PFSK-1 (cell line): ENCODE results near the gene FAM222B.

ENCODE experiments used
- FOXP2 ChIP-seq: optimal IDR thresholded peaks from 2 replicates; pipeline ENCODE3; 2011; ENCODE audit warnings: borderline replicate concordance, control low read depth, inconsistent platforms; ENCODE audit not compliant: insufficient read depth; ENCODE audit errors: extremely low read length, extremely low read depth
- POLR2AphosphoS5 ChIP-seq: IDR thresholded peaks from 2 replicates; pipeline ENCODE4 v1.6.1; 2012; ENCODE audit warnings: low read depth, mild to moderate bottlenecking, control low read depth, low read length, moderate library complexity
- REST ChIP-seq, 2 experiments: IDR thresholded peaks; 2 replicates each; pipeline versions ENCODE4 v1.6.1 to v1.8.0; 2011 to 2012; ENCODE audit warnings: low read depth in 2 of 2, low read length in 2 of 2, control low read depth in 1 of 2, inconsistent platforms in 1 of 2, mild to moderate bottlenecking in 1 of 2, moderate library complexity in 1 of 2; ENCODE audit not compliant: insufficient read depth in 1 of 2
- SIN3A ChIP-seq: IDR thresholded peaks from 2 replicates; pipeline ENCODE4 v1.6.1; 2012; ENCODE audit warnings: mild to moderate bottlenecking, low read length, moderate library complexity, borderline replicate concordance; ENCODE audit not compliant: insufficient read depth
- TAF1 ChIP-seq: IDR thresholded peaks from 2 replicates; pipeline ENCODE4 v1.6.1; 2012; ENCODE audit warnings: low read length, control low read depth, borderline replicate concordance; ENCODE audit not compliant: insufficient read depth

The FAM222B gene

GRCh38 chr17:28744972-28745785 is 97.4 kb downstream of the FAM222B start:
- TF ChIP-seq FOXP2 (no peak), REST (IDR thresholded peaks at IDR 0.05; ENCODE audit: insufficient read depth in 1 of 2, low read depth in 2 of 2, low read length in 2 of 2) (peak; percentile 22 to 44; a peak in 1 of 4 replicates), POLR2AphosphoS5 (peak; percentile 41; the same call in 1 of the 2 replicates), TAF1 (no peak; the same call in 1 of the 2 replicates), SIN3A (peak; percentile 81; the same call in 1 of the 2 replicates)

DNA sequence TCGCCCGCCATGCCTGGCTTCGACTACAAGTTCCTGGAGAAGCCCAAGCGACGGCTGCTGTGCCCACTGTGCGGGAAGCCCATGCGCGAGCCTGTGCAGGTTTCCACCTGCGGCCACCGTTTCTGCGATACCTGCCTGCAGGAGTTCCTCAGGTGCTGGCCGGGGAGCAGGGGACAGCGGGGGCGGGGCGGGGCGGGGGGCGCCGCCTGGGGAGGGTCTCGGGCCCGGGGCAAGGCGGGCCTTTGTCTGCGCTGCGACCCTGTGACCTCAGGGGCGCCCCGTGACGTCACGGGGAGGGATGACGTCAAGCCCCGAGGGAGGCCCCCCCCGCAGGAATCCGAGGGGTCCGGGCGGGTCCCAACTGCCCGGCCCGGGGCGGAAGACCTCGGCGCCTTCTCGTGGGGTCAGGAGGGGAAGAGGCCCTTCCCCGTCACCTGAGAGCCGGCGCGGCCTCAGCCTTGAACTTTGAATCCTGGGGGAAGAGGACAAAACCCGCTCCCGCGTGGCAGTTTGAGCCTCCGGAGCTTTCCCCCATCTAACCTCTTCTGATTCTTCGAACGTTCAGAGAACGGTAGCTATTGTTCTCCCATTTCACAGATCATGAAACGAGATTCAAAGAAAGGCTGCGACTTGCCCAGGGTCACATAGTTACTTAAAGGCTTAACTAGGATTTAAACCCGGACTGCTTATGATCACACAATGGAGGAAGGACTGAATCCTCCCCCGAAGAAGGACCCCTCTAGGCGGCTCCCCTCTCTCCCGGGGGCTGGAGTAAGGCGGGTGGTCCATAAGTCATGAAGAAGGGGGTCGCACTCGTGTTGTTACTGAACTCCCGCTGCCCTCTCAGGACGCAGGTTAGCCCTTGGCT is 98.3 kb downstream of the FAM222B start:
- peak; percentile 12 for TF ChIP-seq FOXP2
- no peak for TF ChIP-seq TAF1

DNA sequence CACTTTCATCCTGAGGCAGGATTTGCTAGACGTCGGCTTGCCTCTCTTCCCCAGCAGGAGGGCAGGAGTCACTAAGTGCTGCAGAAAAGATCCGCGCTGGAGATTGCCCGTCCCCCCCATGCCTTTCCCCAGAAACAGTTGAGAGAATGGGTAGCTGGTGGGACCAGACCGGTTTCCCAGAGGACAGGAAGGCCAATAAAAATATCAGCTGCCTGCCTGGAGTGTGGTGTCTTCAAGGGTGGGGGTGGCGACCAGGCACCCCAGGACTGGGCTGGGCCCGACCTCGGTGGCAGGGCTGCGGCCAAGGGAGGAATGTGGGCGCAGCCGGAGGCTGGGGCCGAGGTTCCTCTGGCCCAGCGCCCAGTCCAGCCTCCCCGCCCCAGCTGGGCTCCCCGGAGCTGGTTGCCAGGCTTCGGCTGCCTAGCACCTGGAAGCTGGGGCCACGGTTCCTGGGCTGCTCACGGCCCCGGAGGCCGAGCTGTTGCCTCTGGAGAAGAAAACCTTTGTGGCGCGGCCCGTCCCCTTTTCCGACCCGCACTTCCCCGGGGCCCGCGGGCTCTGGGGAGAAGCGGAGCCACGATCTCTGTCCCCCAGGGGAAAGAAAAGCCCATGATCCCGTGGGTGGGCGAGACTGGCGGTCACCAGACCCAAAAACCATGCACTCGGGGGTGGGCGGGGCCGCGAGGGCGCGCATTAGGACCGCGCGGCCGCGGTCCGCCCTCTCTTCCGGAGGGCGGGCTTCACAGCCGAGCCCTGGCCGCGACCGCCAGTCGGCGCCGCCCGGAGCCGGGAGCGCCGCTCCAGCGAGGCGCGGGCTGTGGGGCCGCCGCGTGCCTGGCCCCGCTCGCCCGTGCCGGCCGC is 99.1 kb downstream of the FAM222B start, which contains the start of gene TRAF4:
Gene TRAF4, plus strand, starts transcription at position 769 of the 861 bp plus-strand sequence. CDS start 102 bp downstream, outside the sequence.
- no peak; a peak in 2 of 4 replicates for TF ChIP-seq REST (IDR thresholded peaks at IDR 0.05; ENCODE audit: insufficient read depth in 1 of 2, low read depth in 2 of 2, low read length in 2 of 2)
- TF ChIP-seq POLR2AphosphoS5: peak; percentile 71; the same call in 1 of the 2 replicates
- TF ChIP-seq SIN3A: 0 out of 2 replicates have a peak, but pooled peaks have one; percentile 60
- peak; percentile 90 for TF ChIP-seq TAF1
- no peak for TF ChIP-seq FOXP2

DNA sequence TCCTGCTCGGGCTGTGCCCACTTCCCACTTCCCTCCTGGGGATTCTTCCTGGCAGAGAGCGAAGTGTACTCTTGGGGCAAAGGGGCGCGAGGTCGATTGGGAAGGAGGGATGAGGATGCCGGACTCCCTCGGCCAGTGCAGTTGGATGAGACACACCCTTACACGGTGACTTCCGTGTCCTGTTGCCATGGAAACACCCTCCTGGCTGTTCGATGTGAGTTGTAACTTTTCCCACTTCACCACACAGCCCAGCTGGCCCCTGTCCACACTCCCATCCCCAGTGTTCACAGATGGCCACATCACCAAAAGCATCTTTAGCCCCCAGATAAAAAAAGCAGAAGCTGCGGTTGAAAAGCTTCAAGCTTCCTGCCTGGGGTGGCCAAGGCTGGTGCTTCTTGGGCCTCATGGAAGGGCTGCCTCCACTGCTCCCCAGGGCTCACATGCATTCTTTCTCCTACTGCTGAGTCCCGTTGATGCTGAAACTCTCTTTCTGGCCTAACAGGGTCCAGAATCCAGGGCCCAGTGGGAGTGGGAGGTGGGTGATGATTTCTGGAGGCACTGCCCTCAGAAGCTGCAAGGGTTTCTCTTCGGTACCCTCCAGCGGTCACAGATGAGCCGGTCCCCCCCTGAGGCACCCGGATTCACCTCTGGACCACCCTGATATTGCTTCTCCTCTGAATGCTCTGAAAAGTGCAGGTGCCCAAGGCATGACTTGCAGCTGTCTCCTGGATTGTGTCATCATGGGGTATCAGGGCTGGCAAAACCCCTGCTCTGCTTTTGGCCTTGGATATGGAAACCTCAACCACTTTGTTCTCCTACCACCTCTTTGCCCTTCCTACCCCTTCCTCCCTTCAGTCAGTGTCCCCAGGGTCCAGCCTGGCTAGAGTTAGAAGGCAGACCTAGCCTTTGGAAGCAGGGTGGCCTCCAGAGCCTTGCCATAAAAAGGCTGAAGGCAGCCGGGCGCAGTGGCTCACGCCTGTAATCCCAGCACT is 100.9 kb downstream of the FAM222B start:
- no peak for TF ChIP-seq SIN3A
- TF ChIP-seq REST (IDR thresholded peaks at IDR 0.05; ENCODE audit: insufficient read depth in 1 of 2, low read depth in 2 of 2, low read length in 2 of 2): no peak
- TF ChIP-seq POLR2AphosphoS5: no peak
- no peak for TF ChIP-seq FOXP2
- TF ChIP-seq TAF1: no peak
